GM21576 (cell line): ENCODE results near the gene PCLAF.
"Not testable (repeated sequence)": the region's sequence is repeated elsewhere in the genome, so short reads cannot be mapped to it uniquely, and the experiment has no call there.

Source experiments
- ATAC-seq: cut with Tn5 transposase; IDR thresholded peaks from one replicate; pipeline ENCODE4 v1.9.1; 2021; ENCODE audit warnings: mild to moderate bottlenecking, moderate library complexity; ENCODE audit not compliant: unreplicated experiment

PCLAF gene

DNA sequence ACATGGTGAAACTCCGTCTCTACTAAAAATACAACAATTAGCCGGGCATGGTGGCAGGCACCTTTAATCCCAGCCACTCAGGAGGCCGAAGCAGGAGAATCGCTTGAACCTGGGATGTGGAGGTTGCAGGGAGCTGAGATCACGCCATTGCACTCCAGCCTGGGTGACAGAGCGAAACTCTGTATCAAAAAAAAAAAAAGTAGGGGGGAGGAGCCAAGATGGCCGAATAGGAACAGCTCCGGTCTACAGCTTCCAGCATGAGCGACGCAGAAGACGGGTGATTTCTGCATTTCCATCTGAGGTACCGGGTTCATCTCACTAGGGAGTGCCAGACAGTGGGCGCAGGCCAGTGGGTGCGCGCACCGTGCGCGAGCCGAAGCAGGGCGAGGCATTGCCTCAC is 54.8 kb downstream of the PCLAF start:
- ATAC-seq = not testable (repeated sequence)

DNA sequence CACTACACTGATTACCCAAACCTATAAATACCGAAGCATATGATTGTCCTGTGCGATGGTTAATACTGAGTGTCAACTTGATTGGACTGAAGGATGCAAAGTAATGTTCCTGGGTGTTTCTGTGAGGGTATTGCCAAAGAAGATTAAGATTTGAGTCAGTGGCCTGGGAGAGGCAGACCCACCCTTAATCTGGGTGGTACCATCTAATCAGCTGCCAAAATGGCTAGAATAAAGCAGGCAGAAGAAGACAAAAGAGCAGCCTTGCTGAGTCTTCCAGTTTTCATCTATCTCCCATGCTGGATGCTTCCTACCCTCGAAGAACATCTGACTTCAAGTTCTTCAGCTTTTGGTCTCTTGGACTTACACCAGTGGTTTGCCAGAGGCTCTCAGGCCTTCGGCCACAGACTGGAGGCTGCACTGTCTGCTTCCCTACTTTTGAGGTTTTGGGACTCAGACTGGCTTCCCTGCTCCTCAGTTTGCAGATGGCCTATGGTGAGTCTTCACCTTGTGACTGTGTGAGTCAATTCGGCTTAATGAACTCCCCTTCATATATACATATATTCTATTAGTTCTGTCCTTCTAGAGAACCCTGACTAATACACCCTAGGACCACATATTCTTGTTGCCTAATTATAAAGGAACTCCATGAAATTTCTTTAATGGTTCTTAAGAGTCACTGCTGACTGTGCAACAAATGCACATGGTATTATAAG is 56.9 kb downstream of the PCLAF start:
- no peak for ATAC-seq

DNA sequence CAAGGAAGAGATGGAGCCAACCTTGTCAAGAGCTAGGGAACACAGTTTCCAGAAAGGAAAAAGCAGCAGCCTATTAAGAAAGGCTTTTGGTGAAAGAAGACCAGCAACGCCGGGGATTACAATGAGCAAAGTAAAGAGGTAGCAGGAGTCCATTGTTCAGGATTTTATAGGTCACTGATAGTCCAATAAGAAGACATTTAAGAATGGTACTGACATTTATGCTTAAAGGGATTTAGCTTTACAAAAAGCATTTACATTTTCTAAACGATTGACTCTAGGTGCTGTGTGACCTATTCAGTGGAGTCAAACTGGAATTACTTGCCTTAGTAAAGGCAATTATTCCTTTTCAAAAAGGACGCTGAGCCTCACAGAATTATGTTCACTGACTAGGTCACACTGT is 66.0 kb downstream of the PCLAF start:
- no peak for ATAC-seq

DNA sequence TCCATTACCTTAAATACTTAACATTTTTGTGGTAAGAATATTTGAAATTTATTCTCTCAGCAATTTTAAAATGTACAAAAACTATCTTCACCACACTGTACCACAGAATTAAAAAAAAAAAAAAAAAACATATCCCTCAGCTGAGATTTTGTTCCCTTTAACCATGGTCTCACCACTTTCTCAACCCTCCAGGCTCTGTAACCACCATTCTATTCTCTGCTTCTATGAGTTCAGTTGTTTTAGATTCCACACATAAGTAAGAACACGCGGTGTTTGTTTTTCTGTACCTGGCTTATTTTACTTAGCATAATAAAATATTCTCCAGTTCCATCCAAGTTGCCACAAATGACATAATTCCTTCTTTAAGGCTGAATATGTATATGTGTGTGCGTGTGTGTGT is 66.8 kb downstream of the PCLAF start:
- no peak for ATAC-seq
